Activated T-helper 17 cell treated with anti-CD3 and anti-CD28 coated beads, Interleukin-2, amount 50 U/mL, for 72 hours (primary cell): ENCODE measurements around the gene CCN6. TPM values are rescaled to one million over a fixed set of nuclear protein-coding genes. Genes with fewer than 3 reads are reported as not detected.

Source experiments
- ATAC-seq: fragments of 150-1000 bp; cut with Tn5 transposase; replicated peaks from 2 replicates; pipeline ENCODE4 v1.10.0; 2021; ENCODE audit warnings: mild to moderate bottlenecking, moderate library complexity
- H3K27ac Mint-ChIP-seq: one replicate; pipeline ENCODE4 v1.8.0; 2022; ENCODE audit warnings: mixed read lengths
- H3K27me3 Mint-ChIP-seq: one replicate; pipeline ENCODE4 v1.8.0; 2022; ENCODE audit warnings: mixed read lengths
- H3K36me3 Mint-ChIP-seq: one replicate; pipeline ENCODE4 v1.8.0; 2022; ENCODE audit warnings: low read depth, mild to moderate bottlenecking, mixed read lengths
- H3K4me1 Mint-ChIP-seq: one replicate; pipeline ENCODE4 v1.8.0; 2022; ENCODE audit warnings: mixed read lengths
- H3K4me3 Mint-ChIP-seq: one replicate; pipeline ENCODE4 v1.8.0; 2022; ENCODE audit warnings: mild to moderate bottlenecking, mixed read lengths
- H3K9me3 Mint-ChIP-seq: one replicate; pipeline ENCODE4 v1.8.0; 2022; ENCODE audit warnings: mixed read lengths
- total RNA-seq, 2 donors: library from RNA; stranded (reverse); gene quantifications; one replicate each; pipeline ENCODE4 v1.2.3, GENCODE V29; 2022

Gene CCN6
- under 1 TPM in 1 of 2 donors, not detected in 1; 0.66 TPM for total RNA-seq

DNA sequence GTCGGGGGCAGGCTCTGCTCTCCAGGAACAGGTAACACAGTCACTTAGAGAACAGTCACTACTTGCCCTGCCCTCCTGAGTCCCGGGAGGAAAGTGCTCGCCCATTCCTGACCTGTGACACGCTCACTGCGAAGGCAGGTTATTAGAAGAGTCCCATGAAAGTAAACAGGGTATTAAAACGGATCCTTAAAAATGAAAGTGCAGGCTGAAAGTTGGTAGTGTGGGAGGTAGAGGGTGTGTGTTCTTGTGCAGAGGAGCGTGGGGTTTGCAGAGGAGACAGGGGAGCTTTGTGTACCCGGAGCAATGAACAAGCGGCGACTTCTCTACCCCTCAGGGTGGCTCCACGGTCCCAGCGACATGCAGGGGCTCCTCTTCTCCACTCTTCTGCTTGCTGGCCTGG lies at the start of gene CCN6:
CCN6 (plus strand) TSS at position 104 of the 400 bp plus-strand sequence; CDS start at position 358, 254 bp downstream.
- H3K27ac Mint-ChIP-seq = no peak within 1 kb of the TSS
- H3K4me3 Mint-ChIP-seq = no peak within 1 kb of the TSS
- H3K9me3 Mint-ChIP-seq = no peaks in the 10 kb centered on the region
- no peaks in the 10 kb centered on the region for H3K4me1 Mint-ChIP-seq
- H3K36me3 Mint-ChIP-seq = no peaks in the 10 kb centered on the region
- no peaks in the 10 kb centered on the region for H3K27me3 Mint-ChIP-seq
- ATAC-seq = no peak

DNA sequence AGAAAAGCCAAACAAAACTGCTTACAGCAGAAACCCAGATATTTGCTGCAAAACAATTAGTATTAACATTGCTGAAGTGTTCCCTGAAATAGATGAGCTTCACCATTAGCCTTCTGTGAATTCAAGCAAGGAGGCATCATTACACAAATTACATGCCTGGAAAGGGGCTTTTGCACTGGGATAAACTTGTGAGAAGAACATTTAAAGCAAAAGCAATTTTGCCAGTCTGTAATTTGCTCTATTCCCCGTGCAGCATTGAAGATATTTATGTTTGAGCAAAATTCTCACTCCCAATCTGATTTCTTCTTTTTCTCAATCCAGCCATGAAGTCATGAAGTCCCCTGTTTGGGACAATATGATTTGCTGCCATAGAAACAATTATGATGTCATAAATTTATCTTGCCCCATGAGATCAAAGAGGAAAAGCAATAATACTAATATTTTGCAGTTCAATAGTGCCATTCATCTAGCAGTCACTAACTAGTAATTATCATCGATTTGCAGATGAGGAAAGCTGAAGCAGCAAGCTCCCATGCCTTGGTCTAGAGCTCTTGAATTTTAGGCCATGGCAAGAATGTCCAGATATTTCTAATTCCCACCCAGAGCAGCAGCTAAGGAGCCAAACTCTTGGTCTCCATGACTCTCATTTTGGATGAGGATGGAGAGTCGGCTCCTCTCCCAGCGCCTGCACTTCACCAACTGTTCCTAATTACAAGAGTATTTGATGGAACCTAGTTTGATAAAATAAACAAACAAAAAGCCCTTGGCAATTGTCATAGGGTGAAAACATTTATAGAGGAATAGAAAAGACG lies 49.5 kb upstream of the CCN6 start:
- Mint-ChIP-seq H3K27ac (no peak overlapping the region), H3K4me3 (no peak overlapping the region), H3K9me3 (no peaks in the 10 kb centered on the region), H3K27me3 (no peaks in the 10 kb centered on the region), H3K4me1 (peaks cover 21% of the 10 kb centered on the region), H3K36me3 (no peaks in the 10 kb centered on the region)
- ATAC-seq = no peak

DNA sequence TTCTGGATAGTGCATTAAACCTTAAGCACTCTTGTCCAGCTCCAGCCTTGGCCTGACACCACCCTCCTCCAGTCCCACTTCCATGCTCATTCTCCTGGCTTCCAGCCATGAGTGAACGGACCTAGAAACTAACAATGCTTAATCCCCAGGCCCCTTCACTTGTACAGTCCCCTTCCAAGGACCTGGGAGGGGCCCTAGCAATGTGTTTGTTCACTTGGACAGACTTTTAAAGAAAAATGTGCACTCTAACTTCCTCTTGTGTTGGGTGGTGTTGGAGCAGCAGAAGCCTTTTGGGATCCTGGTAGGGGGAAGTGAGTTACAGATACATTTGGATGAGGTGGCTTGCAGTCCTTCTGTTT lies 48.9 kb upstream of the CCN6 start:
- Mint-ChIP-seq H3K27me3 (no peaks in the 10 kb centered on the region), H3K4me1 (peaks cover 21% of the 10 kb centered on the region), H3K27ac (no peak overlapping the region), H3K4me3 (no peak overlapping the region), H3K36me3 (no peaks in the 10 kb centered on the region), H3K9me3 (no peaks in the 10 kb centered on the region)
- ATAC-seq = no peak

DNA sequence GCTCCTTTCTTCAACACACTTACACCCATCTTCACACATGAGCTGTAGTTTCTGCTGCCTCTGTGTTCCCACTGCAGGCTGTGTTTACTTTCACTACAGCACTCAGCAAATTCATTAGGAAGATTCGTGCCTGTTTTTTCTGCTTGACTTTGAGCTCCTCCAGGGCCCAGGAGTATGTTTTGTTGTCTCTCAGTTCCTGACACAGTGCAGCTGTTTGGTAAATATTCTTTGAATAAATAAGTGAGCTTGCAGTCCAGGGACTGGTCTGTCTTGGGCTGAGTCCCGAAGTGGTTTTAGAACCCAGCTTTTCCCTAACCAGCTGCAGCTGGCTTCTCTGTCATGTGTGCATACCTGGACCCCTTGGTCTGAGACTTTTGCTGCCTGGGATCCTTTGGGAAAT lies 46.6 kb upstream of the CCN6 start:
- Mint-ChIP-seq H3K27me3 (no peaks in the 10 kb centered on the region), H3K36me3 (no peaks in the 10 kb centered on the region), H3K9me3 (no peaks in the 10 kb centered on the region), H3K27ac (no peak overlapping the region), H3K4me3 (no peak overlapping the region), H3K4me1 (peaks cover 29% of the 10 kb centered on the region)
- no peak for ATAC-seq

DNA sequence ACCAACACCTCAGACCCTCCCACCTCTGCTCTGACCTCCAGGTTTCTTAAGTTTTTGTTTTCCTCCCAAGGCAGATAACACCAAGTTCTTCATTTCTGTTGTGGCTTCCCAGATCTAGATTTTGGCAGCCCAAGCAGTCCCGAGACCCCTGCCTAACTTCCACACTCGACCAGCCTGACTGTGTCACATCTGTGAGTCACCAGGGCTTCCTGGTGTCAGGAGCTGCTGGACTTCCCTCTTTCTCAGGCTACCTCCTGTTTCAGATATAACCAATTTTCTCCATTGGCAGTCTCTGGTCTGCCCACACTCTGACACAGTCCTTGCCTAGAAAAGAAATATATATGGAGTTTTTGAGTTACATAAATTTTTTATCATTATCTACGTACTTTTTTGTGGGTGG lies 46.1 kb upstream of the CCN6 start:
- Mint-ChIP-seq H3K4me3 (no peak overlapping the region), H3K27ac (peak overlapping the region; percentile 71), H3K36me3 (no peaks in the 10 kb centered on the region), H3K9me3 (no peaks in the 10 kb centered on the region), H3K27me3 (no peaks in the 10 kb centered on the region), H3K4me1 (peaks cover 28% of the 10 kb centered on the region)
- ATAC-seq = peak; percentile 23

DNA sequence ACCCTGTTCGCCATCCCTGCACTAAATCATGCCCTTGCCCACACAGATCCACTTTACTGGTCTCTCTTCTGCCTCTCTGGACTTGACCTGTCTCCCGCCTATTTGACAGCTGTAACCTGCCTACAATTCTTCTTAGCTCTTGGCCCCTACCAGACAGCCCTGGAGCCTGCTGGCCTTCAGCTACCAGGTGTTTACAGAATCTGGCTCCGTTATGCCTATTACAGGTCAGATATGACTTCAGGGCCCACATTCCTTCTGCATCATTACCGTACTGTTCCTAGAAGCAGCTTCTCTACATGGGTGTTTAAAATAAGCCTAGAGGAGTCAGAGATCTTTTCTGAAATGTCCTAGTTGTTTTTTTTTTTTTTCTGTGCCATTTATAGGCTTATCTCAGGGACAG lies 45.4 kb upstream of the CCN6 start:
- H3K4me1 Mint-ChIP-seq = peaks cover 21% of the 10 kb centered on the region
- H3K9me3 Mint-ChIP-seq = no peaks in the 10 kb centered on the region
- H3K4me3 Mint-ChIP-seq = no peak overlapping the region
- no peaks in the 10 kb centered on the region for H3K36me3 Mint-ChIP-seq
- H3K27ac Mint-ChIP-seq = peak overlapping the region; percentile 26
- no peak for ATAC-seq
- H3K27me3 Mint-ChIP-seq = no peaks in the 10 kb centered on the region

DNA sequence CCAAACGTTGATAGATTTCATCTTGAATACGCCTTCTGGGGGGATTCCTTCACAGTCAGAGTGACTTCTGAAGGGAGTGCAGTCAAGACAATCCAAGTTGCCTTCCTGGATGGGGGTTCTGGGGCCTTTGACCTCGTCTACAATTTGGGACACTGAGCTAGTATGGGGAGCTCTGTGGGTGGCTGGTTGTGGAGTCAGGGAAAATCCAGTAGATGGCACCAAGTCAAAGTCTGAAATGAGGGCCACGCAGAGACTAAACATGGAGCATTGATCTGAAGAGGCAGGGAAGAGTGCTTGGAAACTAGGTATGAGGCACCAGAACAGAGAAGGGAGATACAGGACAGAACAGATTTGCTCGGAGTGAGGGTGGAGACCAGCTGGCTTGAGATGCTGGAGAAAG lies 43.6 kb upstream of the CCN6 start:
- H3K36me3 Mint-ChIP-seq = no peaks in the 10 kb centered on the region
- H3K4me3 Mint-ChIP-seq = no peak overlapping the region
- ATAC-seq = peak; percentile 67
- H3K9me3 Mint-ChIP-seq = no peaks in the 10 kb centered on the region
- no peaks in the 10 kb centered on the region for H3K27me3 Mint-ChIP-seq
- H3K4me1 Mint-ChIP-seq = peaks cover 17% of the 10 kb centered on the region
- no peak overlapping the region for H3K27ac Mint-ChIP-seq

DNA sequence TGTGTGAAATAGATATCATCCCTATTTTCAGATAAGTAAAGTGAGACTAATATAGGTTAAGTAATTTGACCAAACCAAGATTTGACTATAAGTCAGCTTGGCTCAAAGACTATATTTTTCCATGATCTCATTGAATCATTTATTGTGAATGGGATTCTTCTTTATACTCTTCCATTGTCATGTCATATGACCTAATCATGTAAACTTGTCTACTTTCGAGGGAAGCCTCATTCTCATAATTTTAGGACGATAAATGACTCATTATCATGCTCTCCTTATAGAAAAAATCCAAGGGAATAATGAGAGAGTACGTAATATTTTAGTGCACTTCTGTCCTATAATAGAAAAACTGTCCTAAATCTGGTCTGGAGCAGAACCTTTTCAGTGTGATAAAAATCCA lies 40.9 kb upstream of the CCN6 start:
- no peaks in the 10 kb centered on the region for H3K27me3 Mint-ChIP-seq
- no peaks in the 10 kb centered on the region for H3K9me3 Mint-ChIP-seq
- H3K27ac Mint-ChIP-seq = no peak overlapping the region
- no peak overlapping the region for H3K4me3 Mint-ChIP-seq
- no peaks in the 10 kb centered on the region for H3K36me3 Mint-ChIP-seq
- ATAC-seq = no peak
- H3K4me1 Mint-ChIP-seq = peaks cover 40% of the 10 kb centered on the region

DNA sequence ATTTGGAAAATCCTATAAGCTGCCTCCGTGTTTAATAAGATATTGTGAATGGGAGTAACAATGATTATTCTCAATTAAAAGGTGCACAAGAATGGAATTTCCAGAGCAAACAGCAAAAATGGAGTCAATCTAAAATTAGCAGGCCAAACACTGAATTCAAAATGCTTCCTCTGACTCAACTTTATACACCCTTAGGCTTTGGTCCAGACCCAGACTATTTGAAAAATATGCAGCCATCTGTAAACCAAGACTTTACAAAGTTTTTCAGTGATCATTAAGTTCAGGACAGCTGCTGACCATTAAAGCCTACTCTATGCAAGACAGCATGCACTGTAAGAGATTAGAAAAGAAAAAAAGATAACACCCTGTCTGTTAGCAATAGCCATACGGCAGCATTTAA lies 39.4 kb upstream of the CCN6 start:
- Mint-ChIP-seq H3K27me3 (no peaks in the 10 kb centered on the region), H3K27ac (peak overlapping the region; percentile 90), H3K36me3 (no peaks in the 10 kb centered on the region), H3K4me1 (peaks cover 36% of the 10 kb centered on the region), H3K9me3 (no peaks in the 10 kb centered on the region), H3K4me3 (no peak overlapping the region)
- ATAC-seq = no peak

DNA sequence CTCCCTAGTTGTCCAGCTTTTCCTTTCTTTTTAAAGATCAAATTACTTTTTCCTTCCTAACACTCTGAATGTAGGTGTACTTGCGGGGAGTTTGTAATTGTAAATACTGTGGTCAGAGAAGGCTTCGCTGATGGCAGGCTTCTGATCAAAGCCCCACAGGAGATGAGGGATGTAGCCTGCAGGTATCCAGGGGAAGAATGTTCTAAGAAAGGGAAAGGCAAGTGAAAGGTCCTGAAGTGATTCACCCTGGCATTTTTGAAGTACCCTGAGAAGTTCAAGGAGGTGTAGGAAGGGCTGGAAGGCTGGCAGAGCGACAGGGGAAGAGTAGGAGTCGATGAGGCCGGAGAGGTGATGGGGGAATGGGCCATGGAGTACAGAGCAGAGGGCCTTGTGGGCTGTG lies 38.2 kb upstream of the CCN6 start:
- Mint-ChIP-seq H3K27ac (peak overlapping the region; percentile 90), H3K4me3 (peak overlapping the region; percentile 71)

DNA sequence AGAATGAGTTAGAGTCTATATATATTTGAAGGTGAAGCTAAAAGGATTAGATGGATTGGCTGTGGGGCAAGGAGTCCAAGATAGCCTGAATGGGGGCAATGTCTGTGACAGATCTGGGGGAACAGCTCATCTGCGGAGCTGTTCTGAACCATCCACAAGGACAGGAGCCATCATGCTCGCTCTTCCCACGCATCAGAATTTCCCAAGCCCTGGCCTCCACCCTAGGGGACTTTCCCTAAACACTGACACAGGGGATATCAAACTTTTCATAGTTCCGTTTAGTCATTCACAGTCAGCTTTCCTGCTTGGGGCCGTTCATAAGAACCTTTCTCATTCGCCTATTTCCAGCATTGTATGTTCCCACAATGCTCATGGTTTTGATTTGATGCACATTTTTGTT lies 37.6 kb upstream of the CCN6 start:
- H3K27ac Mint-ChIP-seq = peak overlapping the region; percentile 90
- peaks cover 29% of the 10 kb centered on the region for H3K4me1 Mint-ChIP-seq
- no peaks in the 10 kb centered on the region for H3K9me3 Mint-ChIP-seq
- peak overlapping the region; percentile 71 for H3K4me3 Mint-ChIP-seq
- ATAC-seq = peak; percentile 86
- H3K27me3 Mint-ChIP-seq = no peaks in the 10 kb centered on the region
- H3K36me3 Mint-ChIP-seq = no peaks in the 10 kb centered on the region

More for the DNA sequence above, 38.2 kb upstream of the CCN6 start:
- peak; percentile 1 for ATAC-seq
- Mint-ChIP-seq H3K9me3 (no peaks in the 10 kb centered on the region), H3K4me1 (peaks cover 30% of the 10 kb centered on the region), H3K27me3 (no peaks in the 10 kb centered on the region), H3K36me3 (no peaks in the 10 kb centered on the region)

DNA sequence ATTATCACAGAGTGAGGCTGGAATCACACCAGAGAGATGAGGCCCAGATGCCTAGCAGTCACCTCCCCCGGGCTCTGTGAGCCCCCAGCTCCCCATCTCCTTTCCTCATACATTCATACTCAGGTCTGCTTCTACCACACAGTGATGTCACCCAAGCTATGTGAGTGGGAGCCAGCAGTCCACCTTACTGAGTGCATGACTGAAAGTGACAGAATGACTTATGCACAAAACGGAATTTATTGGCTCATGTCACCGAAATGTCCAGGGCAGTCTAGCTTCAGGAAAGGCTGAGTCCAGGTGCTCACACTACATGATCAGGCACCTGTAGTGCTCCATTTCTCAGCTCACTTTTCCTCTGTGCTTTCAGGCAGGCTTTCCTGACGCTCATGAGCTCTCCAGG lies 36.7 kb upstream of the CCN6 start:
- no peaks in the 10 kb centered on the region for H3K36me3 Mint-ChIP-seq
- no peaks in the 10 kb centered on the region for H3K27me3 Mint-ChIP-seq
- peak; percentile 86 for ATAC-seq
- peak overlapping the region; percentile 90 for H3K27ac Mint-ChIP-seq
- H3K4me1 Mint-ChIP-seq = peaks cover 29% of the 10 kb centered on the region
- peak overlapping the region; percentile 71 for H3K4me3 Mint-ChIP-seq
- H3K9me3 Mint-ChIP-seq = no peaks in the 10 kb centered on the region

DNA sequence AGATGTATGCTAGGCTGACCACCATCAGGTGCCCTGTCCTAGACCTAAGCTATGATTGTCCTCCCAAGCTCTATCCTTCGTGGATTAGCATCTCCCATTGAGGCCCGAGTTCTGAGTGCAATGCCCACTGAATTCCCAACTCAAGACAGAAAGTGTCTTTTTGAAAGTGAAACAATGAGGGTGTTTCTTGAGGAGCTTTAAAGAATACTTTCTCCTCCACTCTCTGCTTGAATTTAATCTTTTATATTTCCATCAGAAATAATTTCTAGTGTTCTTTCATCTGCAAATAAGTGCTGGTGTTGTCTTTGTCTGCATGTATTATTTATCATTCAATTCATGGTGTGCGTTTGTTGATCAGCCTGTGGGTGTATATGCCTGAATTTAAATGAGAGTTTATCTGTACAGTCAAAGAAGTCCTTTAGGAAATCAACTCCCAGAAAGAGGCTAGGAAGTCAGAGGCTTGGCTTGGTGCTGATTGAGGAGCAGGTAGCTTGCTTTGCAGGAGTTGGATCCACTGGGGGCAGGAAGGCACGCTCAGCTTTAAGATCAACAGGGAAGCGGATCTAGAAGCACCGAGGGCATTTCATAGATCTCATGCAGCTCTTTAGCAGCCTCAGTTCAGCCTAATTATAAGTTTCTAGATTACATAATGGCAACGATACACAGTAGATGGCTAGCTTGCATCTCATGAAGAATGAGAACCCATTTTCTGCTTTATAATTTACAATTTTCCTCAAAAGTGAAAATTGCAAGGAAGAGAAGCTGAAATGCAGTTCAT lies 36.0 kb upstream of the CCN6 start:
- H3K4me1 Mint-ChIP-seq = peaks cover 29% of the 10 kb centered on the region
- no peaks in the 10 kb centered on the region for H3K36me3 Mint-ChIP-seq
- peak overlapping the region; percentile 90 for H3K27ac Mint-ChIP-seq
- H3K9me3 Mint-ChIP-seq = no peaks in the 10 kb centered on the region
- H3K27me3 Mint-ChIP-seq = no peaks in the 10 kb centered on the region
- ATAC-seq = no peak
- H3K4me3 Mint-ChIP-seq = peak overlapping the region; percentile 71

DNA sequence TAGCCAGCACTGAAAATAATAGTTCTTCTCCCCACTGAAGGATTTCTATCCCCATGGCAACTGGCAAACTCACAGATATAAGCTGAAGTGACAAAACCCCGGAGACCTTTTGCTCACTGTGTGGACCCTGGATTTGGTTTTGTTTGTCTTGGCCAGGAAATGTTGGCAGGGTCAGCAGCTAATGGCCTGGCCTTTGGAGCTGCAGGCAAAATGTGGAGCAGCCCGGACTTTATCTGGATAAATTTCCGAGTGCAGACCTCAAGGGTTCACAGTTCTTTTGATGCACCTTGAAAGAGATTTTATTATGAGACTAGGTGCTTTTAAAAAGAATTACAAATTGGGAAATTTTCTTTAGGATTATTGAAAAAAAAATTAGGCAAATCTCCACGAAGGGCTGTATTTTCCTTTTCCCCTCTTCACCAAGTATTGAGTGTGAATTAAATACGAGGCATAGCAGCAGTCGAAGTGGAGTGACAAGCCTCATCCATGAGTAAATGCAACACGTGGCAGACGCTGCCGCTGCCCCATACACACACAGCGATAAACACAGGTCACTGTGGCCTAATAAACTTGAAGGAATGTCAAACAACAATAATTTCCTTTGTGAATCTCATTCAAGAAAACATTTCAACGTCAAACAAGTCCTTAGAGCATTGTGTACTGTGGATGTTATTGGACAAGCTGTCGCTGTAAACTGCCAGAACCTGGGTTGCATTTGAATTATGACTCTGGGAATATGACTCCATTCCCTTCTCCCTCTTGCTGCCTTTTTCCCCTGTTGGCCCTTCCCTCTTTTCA lies 35.1 kb upstream of the CCN6 start:
- Mint-ChIP-seq H3K27ac (no peak overlapping the region), H3K9me3 (peaks cover 3% of the 10 kb centered on the region), H3K4me3 (no peak overlapping the region), H3K4me1 (peaks cover 29% of the 10 kb centered on the region), H3K36me3 (no peaks in the 10 kb centered on the region), H3K27me3 (no peaks in the 10 kb centered on the region)
- ATAC-seq = no peak
